ENCODE data around the gene LRRC8B.
"Not testable (repeated sequence)": the region's sequence is repeated elsewhere in the genome, so short reads cannot be mapped to it uniquely, and the experiment has no call there.

Gene LRRC8B

GRCh38 chr1:89524369-89525168 lies at the start of gene LRRC8B:
LRRC8B (plus strand) TSS chr1:89524829; CDS start chr1:89582651, 57,822 bp downstream.
- DNase-seq (ENCODE audit: low read depth in 2 of 2): peak; percentile 79 to 80

DNA sequence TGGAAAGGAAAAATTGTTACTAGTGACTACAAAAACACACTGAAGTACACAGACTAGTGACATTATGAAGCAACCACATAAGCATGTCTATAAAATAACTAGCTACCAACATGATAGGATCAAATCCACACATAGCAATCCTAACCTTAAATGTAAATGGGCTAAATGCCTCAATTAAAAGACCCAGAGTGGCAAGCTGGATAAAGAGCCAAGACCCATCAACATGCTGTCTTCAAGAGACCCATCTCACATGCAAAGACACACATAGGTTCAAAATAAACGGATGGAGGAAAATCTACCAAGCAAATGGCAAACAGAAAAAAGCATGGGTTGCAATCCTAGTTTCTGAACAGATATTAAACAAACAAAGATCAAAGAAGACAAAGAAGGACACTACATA lies 49.4 kb upstream of the LRRC8B start:
- no peak for DNase-seq (ENCODE audit: low read depth in 2 of 2)

GRCh38 chr1:89476072-89476471 lies 48.6 kb upstream of the LRRC8B start:
- DNase-seq (ENCODE audit: low read depth in 2 of 2): no peak

DNA sequence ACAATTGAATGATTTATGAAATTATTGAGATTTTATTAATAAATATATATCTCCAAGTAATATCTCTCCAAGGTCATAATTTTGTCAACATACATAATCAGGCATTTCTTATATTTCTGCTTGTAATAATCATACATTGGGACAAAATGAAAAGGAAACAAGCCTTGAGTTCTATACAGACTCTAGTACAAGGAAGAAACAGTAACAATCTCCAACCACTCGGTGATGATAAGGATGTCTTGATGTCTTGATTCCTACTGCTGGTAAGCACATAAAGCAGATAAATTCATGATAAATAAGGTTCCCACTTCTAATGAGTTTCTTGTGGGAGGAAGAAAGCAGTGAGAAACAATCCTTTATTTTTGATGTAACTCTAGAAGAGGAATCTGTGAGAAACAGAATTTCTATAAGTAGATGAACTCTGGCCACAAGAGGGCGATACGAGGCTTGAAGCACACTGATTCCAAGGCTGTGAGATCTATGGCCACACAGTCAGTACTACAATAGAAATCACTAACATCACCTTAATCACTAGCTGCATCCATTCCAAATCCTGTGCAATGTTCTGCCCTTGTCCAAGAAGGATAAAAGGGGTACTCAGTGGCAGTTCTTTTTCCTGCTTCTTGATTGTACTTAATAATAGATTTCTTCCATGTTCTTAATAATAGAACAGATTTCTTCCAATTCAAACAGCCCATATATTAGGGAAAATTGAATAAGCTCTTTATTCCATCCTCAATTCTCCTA lies 41.4 kb upstream of the LRRC8B start:
- peak; percentile 71 to 75 for DNase-seq (ENCODE audit: low read depth in 2 of 2)

GRCh38 chr1:89483757-89484077 lies 40.9 kb upstream of the LRRC8B start:
- DNase-seq (ENCODE audit: low read depth in 2 of 2): no peak

DNA sequence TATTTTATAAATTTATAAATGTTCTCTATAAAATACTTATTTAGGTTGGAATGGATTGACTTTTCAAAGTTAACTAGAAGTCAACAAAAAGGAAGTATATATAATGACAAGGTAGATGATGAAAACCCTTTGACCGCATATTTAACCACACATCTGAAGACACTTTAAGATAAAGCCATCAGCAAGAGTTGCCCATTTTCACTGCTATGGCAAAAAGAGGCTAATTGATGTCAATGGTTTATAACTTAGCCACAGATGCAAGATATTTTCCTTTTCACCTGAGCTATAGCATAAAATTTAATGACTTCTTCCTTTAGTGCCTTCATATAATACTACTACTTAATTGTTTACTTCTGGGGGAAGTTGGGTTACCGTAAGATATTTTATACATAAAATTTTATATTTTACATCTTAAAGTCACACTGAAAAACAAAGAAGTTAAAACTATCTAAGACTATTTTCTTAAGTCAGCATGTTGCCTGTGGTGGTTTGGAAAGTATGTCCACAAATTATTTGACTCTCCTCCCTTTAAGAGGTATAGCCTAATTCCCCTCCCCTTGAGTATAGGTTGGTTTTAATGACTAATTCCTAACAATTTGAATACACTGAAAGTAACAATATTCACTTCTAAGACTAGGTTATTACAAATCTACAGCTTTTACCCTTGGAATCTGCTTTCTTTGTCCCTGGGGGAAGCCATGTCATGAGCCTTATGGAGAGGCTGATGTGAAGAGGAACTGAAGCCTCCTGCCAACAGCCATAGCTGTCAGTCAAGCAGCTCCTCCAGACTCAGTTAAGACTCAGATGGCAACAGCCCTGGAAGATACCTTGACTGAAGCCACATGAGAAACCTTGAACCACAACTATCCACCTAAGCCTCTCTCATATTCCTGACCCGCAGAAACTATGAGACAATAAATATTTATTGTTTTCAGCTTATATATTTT lies 40.3 kb upstream of the LRRC8B start:
- DNase-seq (ENCODE audit: low read depth in 2 of 2): no peak

GRCh38 chr1:89487972-89488371 lies 36.7 kb upstream of the LRRC8B start:
- DNase-seq (ENCODE audit: low read depth in 2 of 2): no peak

GRCh38 chr1:89489047-89489729 lies 35.4 kb upstream of the LRRC8B start:
- no peak for DNase-seq (ENCODE audit: low read depth in 2 of 2)

GRCh38 chr1:89490389-89490788 lies 34.2 kb upstream of the LRRC8B start:
- no peak for DNase-seq (ENCODE audit: low read depth in 2 of 2)

- DNase-seq (ENCODE audit: low read depth in 2 of 2): no peak
These were observed 25.3 kb upstream of the LRRC8B start for GRCh38 chr1:89499320-89499719.

- DNase-seq (ENCODE audit: low read depth in 2 of 2): no peak
These were observed 22.6 kb upstream of the LRRC8B start for GRCh38 chr1:89502042-89502441.

GRCh38 chr1:89502895-89503294 lies 21.7 kb upstream of the LRRC8B start:
- no peak for DNase-seq (ENCODE audit: low read depth in 2 of 2)

DNA sequence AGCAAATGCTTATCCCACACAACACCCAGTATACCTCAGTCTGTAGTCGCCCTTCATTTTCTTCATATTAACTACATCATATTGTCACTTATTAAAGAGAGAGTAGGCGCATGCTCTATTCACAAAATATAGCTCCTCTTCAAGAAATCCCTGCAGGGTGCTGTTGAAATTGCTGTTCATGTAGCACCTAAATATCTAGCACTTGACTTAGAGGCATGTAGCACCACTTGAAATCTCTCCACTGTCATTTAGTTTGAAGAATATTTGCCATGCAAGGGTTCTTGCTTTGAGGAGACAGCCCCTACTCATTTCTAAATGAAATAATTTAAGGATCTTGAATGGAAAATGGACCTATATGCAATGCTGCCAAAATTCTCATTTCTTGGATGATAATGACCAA lies 20.9 kb upstream of the LRRC8B start:
- DNase-seq (ENCODE audit: low read depth in 2 of 2): no peak

DNA sequence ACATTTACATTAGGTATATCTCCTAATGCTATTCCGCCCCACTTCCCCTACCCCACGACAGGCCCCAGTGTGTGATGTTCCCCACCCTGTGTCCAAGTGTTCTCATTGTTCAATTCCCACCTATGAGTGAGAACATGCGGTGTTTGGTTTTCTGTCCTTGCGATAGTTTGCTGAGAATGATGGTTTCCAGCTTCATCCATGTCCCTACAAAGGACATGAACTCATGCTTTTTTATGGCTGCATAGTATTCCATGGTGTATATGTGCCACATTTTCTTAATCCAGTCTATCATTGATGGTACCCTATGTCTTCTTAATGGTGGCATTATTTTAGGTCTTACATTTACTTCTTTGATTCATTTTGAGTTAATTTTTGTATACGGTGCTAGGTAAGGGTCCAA lies 14.6 kb upstream of the LRRC8B start:
- DNase-seq (ENCODE audit: low read depth in 2 of 2): not testable (repeated sequence)

DNA sequence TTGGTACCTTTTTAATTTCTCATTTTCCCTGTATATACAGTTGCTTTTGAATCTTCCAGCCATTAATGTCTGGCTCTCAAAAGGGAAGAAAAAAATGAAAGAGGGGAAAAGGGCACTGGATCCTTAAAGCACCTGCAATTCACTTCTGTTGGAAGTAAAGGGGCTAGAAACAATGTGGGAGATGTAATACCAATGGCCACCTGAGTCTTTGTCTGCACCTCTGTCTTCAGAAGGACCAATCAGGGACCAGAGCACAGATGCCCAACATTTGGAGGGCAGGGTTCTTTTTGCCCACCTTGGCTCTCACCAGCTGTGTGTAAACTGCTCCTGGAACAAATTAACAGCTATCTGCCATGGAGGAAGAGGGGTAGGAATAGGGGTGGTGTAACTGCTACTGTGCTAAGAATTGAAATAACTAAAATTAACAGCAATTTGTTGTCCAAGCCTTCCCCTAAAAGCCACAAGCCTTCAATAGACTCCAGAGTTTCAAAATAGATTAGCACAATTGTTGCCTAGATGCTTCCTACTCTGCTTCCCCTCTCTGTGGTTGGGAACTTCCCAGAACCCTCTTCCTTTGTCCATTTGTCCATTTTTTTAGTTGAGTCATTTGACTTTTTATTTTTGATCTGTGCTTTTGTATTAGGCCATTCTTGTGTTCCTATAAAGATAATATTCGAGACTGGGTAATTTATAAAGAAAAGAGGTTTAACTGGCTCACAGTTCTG lies 11.5 kb upstream of the LRRC8B start:
- DNase-seq (ENCODE audit: low read depth in 2 of 2): no peak

DNA sequence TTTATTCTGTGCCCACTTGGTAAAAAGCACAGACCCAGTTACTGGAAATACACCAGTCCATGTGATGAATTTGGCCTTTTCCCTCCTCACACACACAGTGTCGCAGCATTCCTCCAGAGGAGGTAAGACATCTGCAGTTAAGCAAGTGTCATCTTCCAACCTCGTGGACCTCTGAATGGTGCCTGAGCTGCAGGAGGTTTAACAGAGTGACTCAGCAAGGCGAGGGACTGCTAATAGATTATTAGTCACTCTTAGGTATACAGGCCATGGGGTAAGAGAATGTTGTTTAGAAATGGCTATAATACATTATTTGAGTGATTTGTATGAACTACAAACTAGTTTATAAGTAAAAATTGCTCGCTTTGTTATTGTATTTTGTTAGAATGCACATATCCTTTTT lies 8.6 kb upstream of the LRRC8B start:
- DNase-seq (ENCODE audit: low read depth in 2 of 2): no peak

DNA sequence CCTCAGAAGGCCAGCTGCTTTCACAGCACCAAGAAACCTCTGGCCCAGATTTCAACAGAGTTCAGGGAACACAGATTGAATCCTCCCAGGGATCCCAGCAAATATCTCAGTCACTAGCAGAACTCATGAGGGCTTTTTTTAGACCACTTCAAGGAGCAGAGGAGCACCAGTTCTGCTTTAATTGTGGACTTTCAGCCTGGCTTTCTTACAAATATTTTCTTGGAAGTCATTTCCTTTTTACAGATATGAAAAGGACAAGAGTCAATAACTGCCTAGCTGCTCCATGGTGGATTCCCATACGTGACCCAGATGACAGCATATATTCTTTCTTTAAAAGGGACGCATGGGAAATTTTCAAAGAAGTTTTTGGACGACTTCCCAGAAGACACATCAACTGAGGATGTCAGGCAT lies 6.4 kb upstream of the LRRC8B start:
- no peak for DNase-seq (ENCODE audit: low read depth in 2 of 2)

- no peak for DNase-seq (ENCODE audit: low read depth in 2 of 2)
These were observed 4.8 kb upstream of the LRRC8B start for GRCh38 chr1:89519779-89520358.

GRCh38 chr1:89521977-89522376 lies 2.7 kb upstream of the LRRC8B start:
- not testable (repeated sequence) for DNase-seq (ENCODE audit: low read depth in 2 of 2)

DNA sequence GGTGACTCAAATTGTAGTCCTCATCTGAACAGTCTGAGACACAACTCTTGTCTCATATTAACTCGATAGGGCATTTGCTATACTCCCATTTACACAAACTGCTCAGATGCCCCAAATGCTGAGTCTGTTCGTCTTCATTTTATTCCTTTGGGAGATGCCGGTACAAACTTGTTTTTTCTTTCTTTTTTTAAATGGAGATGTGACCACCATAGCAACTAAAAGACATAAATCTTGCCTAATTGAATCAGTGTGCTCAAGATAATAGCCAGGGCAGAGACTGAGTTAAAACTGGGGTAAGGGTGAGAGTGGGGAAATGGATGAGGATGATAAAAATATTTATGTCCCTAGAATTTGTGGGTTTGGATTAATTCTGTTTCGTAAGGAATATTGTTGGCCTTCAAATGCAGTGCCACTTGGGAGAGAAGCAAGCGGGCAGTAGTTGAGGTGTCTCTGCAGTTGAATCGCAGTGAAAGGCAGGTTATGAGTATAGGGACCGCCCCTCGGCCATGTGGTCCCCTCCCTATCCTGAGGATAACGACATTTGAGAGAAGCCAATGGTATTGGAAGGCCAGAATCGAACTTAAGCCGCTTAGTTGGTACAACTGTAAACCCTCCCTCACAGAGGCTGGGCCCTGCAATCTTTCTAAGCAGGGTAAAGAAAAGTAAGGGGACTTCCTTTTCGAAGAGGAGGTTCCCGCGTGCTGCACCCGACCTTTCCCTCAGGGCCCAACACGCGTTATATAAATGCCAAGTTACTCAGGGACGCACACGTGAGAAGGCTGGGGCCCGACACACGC lies 859 bp upstream of the LRRC8B start:
- peak; percentile 38 to 52 for DNase-seq (ENCODE audit: low read depth in 2 of 2)

All from activated CD4-positive, alpha-beta T cell treated with anti-CD3 and anti-CD28 coated beads for 24 hours (primary cell).